ENCODE results near the gene PLXNA1. TPM values are rescaled to one million over a fixed set of nuclear protein-coding genes. Genes with fewer than 3 reads are reported as not detected.

Gene PLXNA1
- total RNA-seq, 4 donors from 2014 or later = 6.7 to 38.2 (median 16.9) TPM

DNA sequence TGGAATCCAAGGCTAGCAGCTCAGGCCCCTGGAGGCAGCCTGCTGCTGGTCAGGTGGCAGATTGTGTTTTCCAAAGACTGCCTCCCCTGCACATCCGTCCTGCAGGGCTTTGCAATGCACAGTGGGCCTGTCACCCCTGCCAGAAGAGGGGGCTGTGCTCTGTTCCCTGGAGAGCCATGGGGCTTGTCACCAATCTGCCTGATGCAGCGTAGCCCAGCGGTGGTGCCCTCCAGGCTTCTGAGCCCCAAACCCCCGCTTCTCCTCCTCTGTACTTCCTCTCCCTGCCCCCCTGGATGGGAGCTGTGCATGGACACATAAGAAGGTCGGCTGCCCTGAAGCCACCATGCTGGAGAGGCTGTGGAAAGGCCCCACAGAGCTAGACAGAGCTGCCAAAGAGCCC is 10.0 kb upstream of the PLXNA1 start:
- no peak for DNase-seq
- H3K4me3 ChIP-seq = no peak overlapping the region
- H3K9me3 ChIP-seq = peaks cover 0 to 4% of the 10 kb centered on the region in 2 donors
- intact Hi-C loops (cut with DNase I; ENCODE audit: low total_unique reads) = no loop called here
- no peak for TF ChIP-seq POLR2A (IDR thresholded peaks at IDR 0.05)
- H3K27me3 ChIP-seq = no peaks in the 10 kb centered on the region
- H3K27ac ChIP-seq = no peak overlapping the region
- no peaks in the 10 kb centered on the region for H3K36me3 ChIP-seq
- H3K4me1 ChIP-seq = no peaks in the 10 kb centered on the region

DNA sequence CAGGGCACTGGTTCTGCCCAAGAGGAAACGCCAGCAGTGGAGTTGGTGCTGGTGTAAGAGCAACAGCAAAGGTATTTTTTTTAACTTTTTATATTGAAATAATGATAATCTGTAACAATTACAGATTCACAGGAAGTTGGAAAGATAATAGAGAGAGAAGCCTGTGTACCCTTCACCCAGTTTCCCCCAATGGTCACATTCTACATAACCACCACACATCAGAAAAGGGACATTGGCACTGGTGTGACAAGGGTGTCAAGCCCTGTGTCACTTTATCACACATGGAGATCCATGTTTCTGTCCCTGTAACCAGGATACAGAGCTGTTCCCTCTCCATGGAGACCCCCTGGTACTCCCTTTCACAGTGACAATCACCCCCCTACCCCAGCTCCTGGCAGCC is 9.1 kb upstream of the PLXNA1 start:
- DNase-seq = no peak
- no peak for TF ChIP-seq POLR2A (IDR thresholded peaks at IDR 0.05)
- TF ChIP-seq, protein P1, sequence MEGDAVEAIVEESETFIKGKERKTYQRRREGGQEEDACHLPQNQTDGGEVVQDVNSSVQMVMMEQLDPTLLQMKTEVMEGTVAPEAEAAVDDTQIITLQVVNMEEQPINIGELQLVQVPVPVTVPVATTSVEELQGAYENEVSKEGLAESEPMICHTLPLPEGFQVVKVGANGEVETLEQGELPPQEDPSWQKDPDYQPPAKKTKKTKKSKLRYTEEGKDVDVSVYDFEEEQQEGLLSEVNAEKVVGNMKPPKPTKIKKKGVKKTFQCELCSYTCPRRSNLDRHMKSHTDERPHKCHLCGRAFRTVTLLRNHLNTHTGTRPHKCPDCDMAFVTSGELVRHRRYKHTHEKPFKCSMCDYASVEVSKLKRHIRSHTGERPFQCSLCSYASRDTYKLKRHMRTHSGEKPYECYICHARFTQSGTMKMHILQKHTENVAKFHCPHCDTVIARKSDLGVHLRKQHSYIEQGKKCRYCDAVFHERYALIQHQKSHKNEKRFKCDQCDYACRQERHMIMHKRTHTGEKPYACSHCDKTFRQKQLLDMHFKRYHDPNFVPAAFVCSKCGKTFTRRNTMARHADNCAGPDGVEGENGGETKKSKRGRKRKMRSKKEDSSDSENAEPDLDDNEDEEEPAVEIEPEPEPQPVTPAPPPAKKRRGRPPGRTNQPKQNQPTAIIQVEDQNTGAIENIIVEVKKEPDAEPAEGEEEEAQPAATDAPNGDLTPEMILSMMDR (IDR thresholded peaks at IDR 0.05) = no peak
- no peaks in the 10 kb centered on the region for H3K36me3 ChIP-seq
- H3K27ac ChIP-seq = no peak overlapping the region
- H3K27me3 ChIP-seq = no peaks in the 10 kb centered on the region
- no peak overlapping the region for H3K4me3 ChIP-seq
- no peaks in the 10 kb centered on the region for H3K4me1 ChIP-seq
- H3K9me3 ChIP-seq = peaks cover 0 to 4% of the 10 kb centered on the region in 2 donors
- intact Hi-C loops (cut with DNase I; ENCODE audit: low total_unique reads) = no loop called here

DNA sequence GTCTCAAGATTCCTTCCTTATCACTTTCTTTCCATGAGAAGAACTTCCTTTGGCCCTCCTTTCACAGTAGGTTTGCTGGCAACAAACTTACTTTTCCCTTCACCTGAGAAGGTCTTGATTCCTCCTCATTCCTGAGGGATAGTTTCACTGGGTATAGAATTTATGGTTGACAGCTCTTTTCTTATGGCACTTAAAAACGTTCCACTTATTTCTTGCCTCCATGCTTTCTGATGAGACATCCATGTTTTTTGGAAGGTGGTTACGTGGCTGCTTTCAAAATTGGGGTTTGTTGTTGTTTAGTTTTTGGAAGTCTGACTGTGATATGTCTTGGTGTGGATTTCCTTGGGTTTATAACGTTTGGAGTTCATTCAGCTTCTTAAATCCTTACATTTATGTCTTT is 8.2 kb upstream of the PLXNA1 start:
- no peaks in the 10 kb centered on the region for H3K27me3 ChIP-seq
- no peak for DNase-seq
- H3K4me3 ChIP-seq = no peak overlapping the region
- H3K9me3 ChIP-seq = peaks cover 0 to 4% of the 10 kb centered on the region in 2 donors
- H3K4me1 ChIP-seq = no peaks in the 10 kb centered on the region
- intact Hi-C loops (cut with DNase I; ENCODE audit: low total_unique reads) = no loop called here
- no peak overlapping the region for H3K27ac ChIP-seq
- no peaks in the 10 kb centered on the region for H3K36me3 ChIP-seq
- TF ChIP-seq, protein P1 (IDR thresholded peaks at IDR 0.05) = no peak
- no peak for TF ChIP-seq POLR2A (IDR thresholded peaks at IDR 0.05)

DNA sequence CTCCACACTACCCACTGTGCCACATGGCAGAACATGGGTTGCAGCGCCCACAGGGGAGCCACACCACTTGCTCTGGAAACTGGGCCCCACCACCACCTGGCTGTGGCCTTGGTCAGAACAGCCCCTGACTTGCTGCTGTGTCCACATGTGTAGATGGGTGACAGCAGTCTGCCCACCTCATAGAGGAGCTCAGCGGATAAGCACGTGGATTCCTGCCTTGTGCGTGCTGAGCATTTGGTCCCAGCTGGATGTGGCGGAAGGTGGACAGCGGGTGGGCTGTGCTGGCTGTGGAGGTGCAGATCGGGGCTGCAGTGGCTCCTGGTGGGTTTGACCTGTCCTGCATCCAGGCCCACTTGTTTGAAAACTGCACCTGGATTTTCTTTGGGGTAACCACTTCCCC is 6.0 kb upstream of the PLXNA1 start:
- Histone ChIP-seq H3K9me3 (peaks cover 0 to 4% of the 10 kb centered on the region in 2 donors), H3K4me3 (no peak overlapping the region), H3K4me1 (no peaks in the 10 kb centered on the region), H3K36me3 (no peaks in the 10 kb centered on the region), H3K27ac (no peak overlapping the region), H3K27me3 (no peaks in the 10 kb centered on the region)
- no peak for DNase-seq
- intact Hi-C loops (cut with DNase I; ENCODE audit: low total_unique reads) = no loop called here
- TF ChIP-seq, protein P1 (IDR thresholded peaks at IDR 0.05) = no peak
- TF ChIP-seq POLR2A (IDR thresholded peaks at IDR 0.05) = no peak

DNA sequence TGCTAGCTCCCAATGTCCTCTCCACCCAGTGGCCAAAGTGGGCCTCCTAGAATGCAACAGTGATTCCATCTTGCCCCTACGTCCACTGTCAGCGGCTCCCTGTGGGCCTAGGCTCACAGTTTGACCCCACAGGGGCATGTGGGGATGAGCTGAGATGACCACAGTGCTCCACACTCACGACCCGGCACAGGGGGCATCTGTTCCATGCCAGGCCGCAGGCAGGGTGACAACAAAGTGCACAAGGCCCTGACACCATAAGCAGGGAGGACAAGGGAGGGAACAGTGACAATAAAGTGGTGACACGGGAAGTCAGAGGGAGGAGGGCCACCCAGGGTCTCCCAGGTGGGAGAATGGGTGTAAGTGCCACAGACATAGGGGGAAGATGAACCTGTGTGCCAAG is 5.1 kb upstream of the PLXNA1 start:
- DNase-seq = no peak
- Histone ChIP-seq H3K36me3 (no peaks in the 10 kb centered on the region), H3K27me3 (no peaks in the 10 kb centered on the region), H3K27ac (no peak overlapping the region), H3K9me3 (peaks cover 0 to 4% of the 10 kb centered on the region in 2 donors), H3K4me1 (no peaks in the 10 kb centered on the region), H3K4me3 (no peak overlapping the region)
- intact Hi-C loops (cut with DNase I; ENCODE audit: low total_unique reads) = no loop called here
- TF ChIP-seq, protein P1 (IDR thresholded peaks at IDR 0.05) = no peak
- no peak for TF ChIP-seq POLR2A (IDR thresholded peaks at IDR 0.05)

DNA sequence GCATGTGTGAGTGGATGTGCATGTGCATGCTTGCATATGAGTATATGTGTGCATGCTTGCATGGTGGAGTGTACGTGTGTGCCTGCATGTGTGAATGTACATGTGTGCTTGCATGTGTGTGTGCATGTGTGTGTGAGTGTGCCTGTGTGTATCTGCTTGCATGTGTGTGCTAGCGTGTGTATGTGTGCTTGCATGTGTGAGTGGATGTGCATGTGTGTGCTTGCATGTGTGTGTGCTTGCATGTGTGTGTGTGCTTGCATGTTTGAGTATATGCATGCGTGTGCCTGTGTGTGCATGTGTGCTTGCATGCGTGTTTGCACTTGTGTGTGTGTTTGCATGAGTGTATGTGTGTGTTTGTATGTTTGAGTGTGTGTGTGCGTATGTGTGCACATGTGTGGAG is 4.6 kb upstream of the PLXNA1 start:
- H3K27ac ChIP-seq = no peak overlapping the region
- peaks cover 0 to 4% of the 10 kb centered on the region in 2 donors for H3K9me3 ChIP-seq
- intact Hi-C loops (cut with DNase I; ENCODE audit: low total_unique reads) = no loop called here
- TF ChIP-seq, protein P1 (IDR thresholded peaks at IDR 0.05) = no peak
- no peak for TF ChIP-seq POLR2A (IDR thresholded peaks at IDR 0.05)
- H3K4me3 ChIP-seq = no peak overlapping the region
- DNase-seq = no peak
- no peaks in the 10 kb centered on the region for H3K36me3 ChIP-seq
- H3K27me3 ChIP-seq = no peaks in the 10 kb centered on the region
- H3K4me1 ChIP-seq = no peaks in the 10 kb centered on the region

Measured in uterus (tissue), 4 donors.